HepG2 (cell line): ENCODE data around the gene RILPL1. TPM values are rescaled to one million over a fixed set of nuclear protein-coding genes. Genes with fewer than 3 reads are reported as not detected.
A peak's percentile ranks its signal among the peaks of the same experiment; 100 is the strongest.

Source experiments
- DPF2 ChIP-seq: sonication (generic); formaldehyde crosslinking; IDR thresholded peaks from 2 replicates; pipeline ENCODE4 v1.4.0; 2020; ENCODE audit warnings: mild to moderate bottlenecking, low read depth, missing genetic modification reagents, borderline replicate concordance
- FOSL2 ChIP-seq: sonication (generic); formaldehyde crosslinking; IDR thresholded peaks from 2 replicates; pipeline ENCODE4 v1.4.0; 2020; ENCODE audit warnings: missing genetic modification reagents
- HBP1 ChIP-seq: IDR thresholded peaks from 2 replicates; pipeline ENCODE4 v1.6.1; 2016; ENCODE audit warnings: low read depth, control low read depth
- KLF13 ChIP-seq: sonication (generic); formaldehyde crosslinking; IDR thresholded peaks from 2 replicates; pipeline ENCODE4 v1.4.0; 2020; ENCODE audit warnings: mild to moderate bottlenecking, missing genetic modification reagents
- MEF2D ChIP-seq: sonication (generic); formaldehyde crosslinking; IDR thresholded peaks from 2 replicates; pipeline ENCODE4 v1.5.1; 2020; ENCODE audit warnings: mild to moderate bottlenecking, missing genetic modification reagents
- MXI1 ChIP-seq: IDR thresholded peaks from 3 replicates; pipeline ENCODE4 v1.6.1; 2012; ENCODE audit warnings: low read depth, low read length, inconsistent platforms, borderline replicate concordance
- SAP130 ChIP-seq: IDR thresholded peaks from 2 replicates; pipeline ENCODE4 v1.6.1; 2016; ENCODE audit warnings: low read depth
- XRCC5 ChIP-seq: fragments of 200-400 bp; formaldehyde crosslinking; optimal IDR thresholded peaks from 2 replicates; pipeline ENCODE3; 2017; ENCODE audit warnings: mild to moderate bottlenecking, low read length
- ZNF121 ChIP-seq: sonication (generic); formaldehyde crosslinking; IDR thresholded peaks from 2 replicates; pipeline ENCODE4 v1.5.0; 2020; ENCODE audit warnings: mild to moderate bottlenecking, missing genetic modification reagents
- ZNF225 ChIP-seq: sonication (generic); formaldehyde crosslinking; IDR thresholded peaks from 2 replicates; pipeline ENCODE4 v1.4.0; 2020; ENCODE audit warnings: mild to moderate bottlenecking, missing genetic modification reagents
- ZNF276 ChIP-seq: sonication (generic); formaldehyde crosslinking; IDR thresholded peaks from 2 replicates; pipeline ENCODE4 v1.4.0; 2020; ENCODE audit warnings: mild to moderate bottlenecking, low read depth, missing genetic modification reagents
- ZNF850 ChIP-seq: sonication (generic); formaldehyde crosslinking; conservative IDR thresholded peaks from 2 replicates; pipeline ENCODE4 v1.9.0; 2021; ENCODE audit warnings: mild to moderate bottlenecking, missing genetic modification reagents
- polyA plus RNA-seq, 8 experiments: library from polyadenylated mRNA; depleted of rRNA in 3 of 8; stranded (reverse) in 7 of 8; unstranded in 1 of 8; fragments of >200 nt; fragmentation: Illumina TruSeq in 4 of 8; extraction: Trizol in 4 of 8; gene quantifications; 2 replicates each; pipeline versions ENCODE4 v1.2.1 to v1.2.3, GENCODE V29; 2011 to 2016; ENCODE audit warnings: low read depth in 4 of 8, missing spikeins in 1 of 8, mixed read lengths in 1 of 8; ENCODE audit not compliant: insufficient read depth in 1 of 8
- total RNA-seq, 5 experiments: library from RNA; depleted of rRNA; stranded (reverse); fragments of >200 nt; fragmentation: Illumina TruSeq; extraction: Trizol; gene quantifications; 2 replicates each; pipeline ENCODE4 v1.2.3, GENCODE V29; 2016; ENCODE audit warnings: low read depth in 1 of 5
- TF ChIP-seq, protein P1 (sequence below): sonication (generic); formaldehyde crosslinking; IDR thresholded peaks from 2 replicates; pipeline ENCODE4 v1.4.0; 2020; ENCODE audit warnings: missing genetic modification reagents, borderline replicate concordance
- TF ChIP-seq, protein P2 (sequence below): sonication (generic); formaldehyde crosslinking; IDR thresholded peaks from 2 replicates; pipeline ENCODE4 v1.4.0; 2020; ENCODE audit warnings: missing genetic modification reagents
- TF ChIP-seq, protein P3 (sequence below): sonication (generic); formaldehyde crosslinking; IDR thresholded peaks from 2 replicates; pipeline ENCODE4 v1.4.0; 2020; ENCODE audit warnings: missing genetic modification reagents, borderline replicate concordance

The RILPL1 gene
- total and polyA plus RNA-seq, 2 of the 13 experiments (the other 11 are each of a cell fraction or from before 2014, with no cell fraction given): 5.8 to 28.4 TPM

GRCh38 chr12:123449249-123449733, 84.2 kb downstream of the RILPL1 start (continued):
- TF ChIP-seq XRCC5 (no peak), MXI1 (no peak), ZNF276 (no peak), ZNF121 (peak; percentile 95), HBP1 (CRISPR knock-in tag) (no peak), SAP130 (CRISPR knock-in tag) (peak; percentile 58), FOSL2 (peak; percentile 83), ZNF850 (CRISPR knock-in tag) (no peak), DPF2 (no peak), ZNF225 (CRISPR knock-in tag) (no peak), KLF13 (CRISPR knock-in tag) (no peak), MEF2D (peak; percentile 38; the same call in 1 of the 2 replicates)
- TF ChIP-seq, protein P1, sequence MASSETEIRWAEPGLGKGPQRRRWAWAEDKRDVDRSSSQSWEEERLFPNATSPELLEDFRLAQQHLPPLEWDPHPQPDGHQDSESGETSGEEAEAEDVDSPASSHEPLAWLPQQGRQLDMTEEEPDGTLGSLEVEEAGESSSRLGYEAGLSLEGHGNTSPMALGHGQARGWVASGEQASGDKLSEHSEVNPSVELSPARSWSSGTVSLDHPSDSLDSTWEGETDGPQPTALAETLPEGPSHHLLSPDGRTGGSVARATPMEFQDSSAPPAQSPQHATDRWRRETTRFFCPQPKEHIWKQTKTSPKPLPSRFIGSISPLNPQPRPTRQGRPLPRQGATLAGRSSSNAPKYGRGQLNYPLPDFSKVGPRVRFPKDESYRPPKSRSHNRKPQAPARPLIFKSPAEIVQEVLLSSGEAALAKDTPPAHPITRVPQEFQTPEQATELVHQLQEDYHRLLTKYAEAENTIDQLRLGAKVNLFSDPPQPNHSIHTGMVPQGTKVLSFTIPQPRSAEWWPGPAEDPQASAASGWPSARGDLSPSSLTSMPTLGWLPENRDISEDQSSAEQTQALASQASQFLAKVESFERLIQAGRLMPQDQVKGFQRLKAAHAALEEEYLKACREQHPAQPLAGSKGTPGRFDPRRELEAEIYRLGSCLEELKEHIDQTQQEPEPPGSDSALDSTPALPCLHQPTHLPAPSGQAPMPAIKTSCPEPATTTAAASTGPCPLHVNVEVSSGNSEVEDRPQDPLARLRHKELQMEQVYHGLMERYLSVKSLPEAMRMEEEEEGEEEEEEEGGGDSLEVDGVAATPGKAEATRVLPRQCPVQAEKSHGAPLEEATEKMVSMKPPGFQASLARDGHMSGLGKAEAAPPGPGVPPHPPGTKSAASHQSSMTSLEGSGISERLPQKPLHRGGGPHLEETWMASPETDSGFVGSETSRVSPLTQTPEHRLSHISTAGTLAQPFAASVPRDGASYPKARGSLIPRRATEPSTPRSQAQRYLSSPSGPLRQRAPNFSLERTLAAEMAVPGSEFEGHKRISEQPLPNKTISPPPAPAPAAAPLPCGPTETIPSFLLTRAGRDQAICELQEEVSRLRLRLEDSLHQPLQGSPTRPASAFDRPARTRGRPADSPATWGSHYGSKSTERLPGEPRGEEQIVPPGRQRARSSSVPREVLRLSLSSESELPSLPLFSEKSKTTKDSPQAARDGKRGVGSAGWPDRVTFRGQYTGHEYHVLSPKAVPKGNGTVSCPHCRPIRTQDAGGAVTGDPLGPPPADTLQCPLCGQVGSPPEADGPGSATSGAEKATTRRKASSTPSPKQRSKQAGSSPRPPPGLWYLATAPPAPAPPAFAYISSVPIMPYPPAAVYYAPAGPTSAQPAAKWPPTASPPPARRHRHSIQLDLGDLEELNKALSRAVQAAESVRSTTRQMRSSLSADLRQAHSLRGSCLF (CRISPR knock-in tag): no peak
- TF ChIP-seq, protein P2, sequence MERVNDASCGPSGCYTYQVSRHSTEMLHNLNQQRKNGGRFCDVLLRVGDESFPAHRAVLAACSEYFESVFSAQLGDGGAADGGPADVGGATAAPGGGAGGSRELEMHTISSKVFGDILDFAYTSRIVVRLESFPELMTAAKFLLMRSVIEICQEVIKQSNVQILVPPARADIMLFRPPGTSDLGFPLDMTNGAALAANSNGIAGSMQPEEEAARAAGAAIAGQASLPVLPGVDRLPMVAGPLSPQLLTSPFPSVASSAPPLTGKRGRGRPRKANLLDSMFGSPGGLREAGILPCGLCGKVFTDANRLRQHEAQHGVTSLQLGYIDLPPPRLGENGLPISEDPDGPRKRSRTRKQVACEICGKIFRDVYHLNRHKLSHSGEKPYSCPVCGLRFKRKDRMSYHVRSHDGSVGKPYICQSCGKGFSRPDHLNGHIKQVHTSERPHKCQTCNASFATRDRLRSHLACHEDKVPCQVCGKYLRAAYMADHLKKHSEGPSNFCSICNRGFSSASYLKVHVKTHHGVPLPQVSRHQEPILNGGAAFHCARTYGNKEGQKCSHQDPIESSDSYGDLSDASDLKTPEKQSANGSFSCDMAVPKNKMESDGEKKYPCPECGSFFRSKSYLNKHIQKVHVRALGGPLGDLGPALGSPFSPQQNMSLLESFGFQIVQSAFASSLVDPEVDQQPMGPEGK (CRISPR knock-in tag): no peak
- TF ChIP-seq, protein P3, sequence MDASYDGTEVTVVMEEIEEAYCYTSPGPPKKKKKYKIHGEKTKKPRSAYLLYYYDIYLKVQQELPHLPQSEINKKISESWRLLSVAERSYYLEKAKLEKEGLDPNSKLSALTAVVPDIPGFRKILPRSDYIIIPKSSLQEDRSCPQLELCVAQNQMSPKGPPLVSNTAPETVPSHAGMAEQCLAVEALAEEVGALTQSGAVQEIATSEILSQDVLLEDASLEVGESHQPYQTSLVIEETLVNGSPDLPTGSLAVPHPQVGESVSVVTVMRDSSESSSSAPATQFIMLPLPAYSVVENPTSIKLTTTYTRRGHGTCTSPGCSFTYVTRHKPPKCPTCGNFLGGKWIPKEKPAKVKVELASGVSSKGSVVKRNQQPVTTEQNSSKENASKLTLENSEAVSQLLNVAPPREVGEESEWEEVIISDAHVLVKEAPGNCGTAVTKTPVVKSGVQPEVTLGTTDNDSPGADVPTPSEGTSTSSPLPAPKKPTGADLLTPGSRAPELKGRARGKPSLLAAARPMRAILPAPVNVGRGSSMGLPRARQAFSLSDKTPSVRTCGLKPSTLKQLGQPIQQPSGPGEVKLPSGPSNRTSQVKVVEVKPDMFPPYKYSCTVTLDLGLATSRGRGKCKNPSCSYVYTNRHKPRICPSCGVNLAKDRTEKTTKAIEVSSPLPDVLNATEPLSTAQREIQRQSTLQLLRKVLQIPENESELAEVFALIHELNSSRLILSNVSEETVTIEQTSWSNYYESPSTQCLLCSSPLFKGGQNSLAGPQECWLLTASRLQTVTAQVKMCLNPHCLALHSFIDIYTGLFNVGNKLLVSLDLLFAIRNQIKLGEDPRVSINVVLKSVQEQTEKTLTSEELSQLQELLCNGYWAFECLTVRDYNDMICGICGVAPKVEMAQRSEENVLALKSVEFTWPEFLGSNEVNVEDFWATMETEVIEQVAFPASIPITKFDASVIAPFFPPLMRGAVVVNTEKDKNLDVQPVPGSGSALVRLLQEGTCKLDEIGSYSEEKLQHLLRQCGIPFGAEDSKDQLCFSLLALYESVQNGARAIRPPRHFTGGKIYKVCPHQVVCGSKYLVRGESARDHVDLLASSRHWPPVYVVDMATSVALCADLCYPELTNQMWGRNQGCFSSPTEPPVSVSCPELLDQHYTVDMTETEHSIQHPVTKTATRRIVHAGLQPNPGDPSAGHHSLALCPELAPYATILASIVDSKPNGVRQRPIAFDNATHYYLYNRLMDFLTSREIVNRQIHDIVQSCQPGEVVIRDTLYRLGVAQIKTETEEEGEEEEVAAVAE (CRISPR knock-in tag): peak; percentile 91
